ENCODE data around the gene NPM1.

- TF ChIP-seq POLR2A (IDR thresholded peaks at IDR 0.05) (no peak), POLR2AphosphoS5 (IDR thresholded peaks at IDR 0.05) (no peak)
These were observed 67.9 kb downstream of the NPM1 start for GRCh38 chr5:171455522-171455921.

Measured in breast epithelium (tissue), 3 donors.